SIG-M5 treated with dmso at 0.1 percent for 504 hours (cell line): Measurements from ENCODE around the gene PSMC3IP.

Experiments
- DNase-seq: peaks from one replicate; lab custom pipeline; 2025; ENCODE audit not compliant: unreplicated experiment; lab: John Stamatoyannopoulos, UW

PSMC3IP gene

DNA sequence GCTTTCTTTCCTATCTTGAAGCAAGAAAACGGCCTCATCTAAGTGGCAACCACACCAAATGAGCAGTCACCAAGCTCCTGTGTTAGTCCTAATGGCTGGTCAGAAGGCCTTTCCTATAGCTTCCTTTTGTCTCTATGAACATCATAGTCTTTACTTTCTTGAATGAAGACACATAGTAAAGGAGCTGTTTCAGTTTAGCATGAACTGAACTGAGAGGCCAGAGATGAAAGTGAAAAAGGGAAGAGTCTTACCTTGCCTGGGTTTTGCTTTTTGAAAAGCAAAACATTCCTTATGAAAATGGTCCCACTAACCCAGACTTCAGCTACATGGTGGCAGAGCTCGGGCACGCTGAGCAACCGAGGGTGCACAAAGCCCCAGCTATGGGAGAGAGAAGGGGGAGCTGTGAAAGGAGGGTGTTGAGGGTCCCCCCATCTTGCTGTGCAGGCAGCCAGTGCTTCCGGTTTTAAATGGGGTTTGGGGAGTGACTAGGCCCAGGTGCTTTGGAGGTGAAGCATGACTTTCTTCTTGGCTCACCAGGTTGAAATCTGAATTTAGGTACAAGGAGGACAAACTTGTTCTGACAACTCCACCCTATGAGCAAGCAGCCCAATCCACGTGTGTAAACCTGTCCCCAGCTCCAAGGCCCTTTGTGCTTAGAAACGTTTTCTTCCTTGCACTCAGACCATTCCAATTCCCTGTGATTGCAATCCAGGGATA is 9.1 kb upstream of the PSMC3IP start:
- no peak for DNase-seq

DNA sequence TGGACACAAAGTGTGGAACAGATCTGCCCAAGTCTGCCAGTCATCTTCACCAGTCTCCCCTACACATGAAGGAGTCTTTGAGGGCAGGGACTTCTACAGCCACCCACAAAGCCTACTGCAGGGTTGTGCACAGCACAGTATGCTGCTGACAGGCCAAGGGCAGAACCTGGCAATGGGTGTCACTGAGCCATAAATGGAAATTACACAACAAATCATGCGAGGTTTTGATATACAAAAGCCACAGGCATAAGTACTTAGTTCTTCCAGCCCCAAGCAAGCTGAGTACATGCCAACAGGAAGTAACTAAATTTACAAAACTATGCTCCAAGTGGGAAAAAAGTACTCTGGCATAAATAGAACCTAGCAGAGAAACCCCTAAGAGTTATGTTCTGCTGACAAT is 7.8 kb upstream of the PSMC3IP start:
- no peak for DNase-seq

DNA sequence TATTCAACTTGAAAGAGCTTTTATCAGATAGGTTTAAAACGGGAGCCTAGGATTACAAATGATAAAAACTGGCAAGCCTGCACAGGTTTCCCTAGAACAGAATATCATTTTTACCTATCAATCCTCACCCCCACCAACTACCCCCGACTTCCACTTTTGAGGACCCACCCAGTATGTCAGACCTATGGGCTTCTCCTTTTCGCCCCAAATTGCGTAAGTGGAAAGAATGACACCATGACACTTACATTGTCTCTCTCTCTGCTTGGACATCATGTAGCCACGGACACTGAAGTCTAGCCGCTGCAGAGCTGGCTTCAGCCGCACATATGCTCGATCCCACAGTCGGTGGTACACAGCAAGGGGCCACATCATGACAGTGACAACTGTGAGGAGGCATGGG is 7.4 kb upstream of the PSMC3IP start:
- DNase-seq, result peak; percentile 54

DNA sequence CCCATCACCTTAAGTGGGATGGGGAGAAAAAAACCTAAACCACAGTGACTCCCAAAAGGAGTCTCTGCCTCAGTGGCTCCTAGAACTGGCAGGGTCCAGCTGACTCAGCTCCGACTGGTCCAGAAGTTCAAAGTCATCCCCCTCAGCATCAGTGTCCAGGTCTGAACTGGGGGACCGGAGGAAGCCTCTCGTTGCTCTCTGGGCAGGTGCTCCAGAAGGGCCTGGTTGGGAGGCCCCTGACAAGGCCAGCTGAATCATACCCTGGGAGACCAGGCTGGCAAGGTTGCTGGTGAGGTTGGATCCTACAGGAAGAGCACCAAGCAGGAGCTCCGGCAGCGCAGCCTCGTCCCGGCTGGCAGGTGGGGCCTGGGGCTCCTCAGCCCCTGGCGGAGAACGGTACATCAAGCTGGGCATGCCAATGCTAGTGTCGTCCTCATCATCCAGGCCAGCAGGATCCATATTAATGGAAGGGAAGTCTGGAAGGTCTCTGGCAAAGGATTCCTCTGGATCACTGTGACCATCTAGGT is 4.3 kb upstream of the PSMC3IP start:
- DNase-seq, result no peak

DNA sequence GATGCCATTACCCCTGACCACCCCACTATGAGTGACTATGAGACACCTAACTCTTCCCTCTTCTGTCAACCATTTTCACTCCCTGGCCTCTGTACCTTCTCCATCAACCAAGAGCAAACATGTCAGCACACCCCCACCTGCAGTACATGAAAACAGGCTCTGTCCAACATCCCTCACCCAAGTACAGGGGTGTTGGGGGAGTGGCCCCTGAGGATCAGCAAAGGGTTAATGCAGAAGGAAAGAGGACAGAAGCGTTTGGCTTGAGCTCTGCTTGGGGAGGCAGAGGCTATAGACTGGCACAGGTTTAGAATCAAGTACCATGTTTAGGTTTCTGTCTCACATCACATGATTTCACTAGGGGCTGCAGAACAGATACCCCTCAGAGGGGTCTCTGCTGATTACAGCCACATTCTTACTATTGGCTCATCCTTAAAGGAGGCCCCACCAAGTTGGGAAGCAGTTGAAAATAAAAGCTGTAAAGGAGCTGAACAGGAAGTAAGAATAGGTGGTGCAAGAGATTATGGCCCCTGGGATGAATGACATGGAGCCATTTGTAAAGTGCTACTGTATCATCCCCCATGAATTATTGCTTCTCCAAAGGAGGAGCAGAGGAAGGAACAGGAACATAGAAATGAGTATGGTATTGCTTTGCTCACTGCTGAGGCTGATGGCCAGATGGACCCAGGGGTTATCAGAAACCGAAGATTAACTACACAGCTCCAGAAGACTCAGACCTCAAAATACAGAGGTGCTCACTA is 2.4 kb upstream of the PSMC3IP start:
- peak; percentile 45 for DNase-seq

DNA sequence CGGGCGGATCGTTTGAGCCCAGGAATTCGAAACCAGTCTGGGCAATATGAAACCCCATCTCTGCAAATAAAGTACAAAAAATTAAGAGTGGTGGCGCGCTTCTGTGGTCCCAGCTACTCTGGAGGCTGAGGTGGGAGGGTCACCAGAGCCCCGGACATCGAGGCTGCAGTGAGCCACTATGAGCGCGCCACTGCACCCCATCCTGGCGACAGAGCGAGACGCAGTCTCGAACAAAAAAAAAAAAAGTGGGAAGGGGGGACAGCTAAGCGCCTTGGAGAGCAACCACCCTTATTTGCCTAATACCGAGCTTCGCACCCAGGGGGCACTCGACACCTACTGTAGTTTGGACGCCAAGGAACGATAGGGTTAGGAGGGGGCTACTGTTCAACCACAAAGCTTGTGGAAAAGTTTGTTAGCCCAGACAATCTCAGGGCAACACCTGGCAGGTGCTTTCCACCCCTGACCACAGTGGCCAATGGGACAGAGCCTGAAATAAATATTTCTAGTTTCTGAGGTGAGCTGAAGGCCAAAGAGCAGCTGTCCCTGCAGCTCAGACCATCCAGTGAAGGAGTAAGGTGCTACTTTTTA is 847 bp upstream of the PSMC3IP start:
- peak; percentile 89 for DNase-seq

DNA sequence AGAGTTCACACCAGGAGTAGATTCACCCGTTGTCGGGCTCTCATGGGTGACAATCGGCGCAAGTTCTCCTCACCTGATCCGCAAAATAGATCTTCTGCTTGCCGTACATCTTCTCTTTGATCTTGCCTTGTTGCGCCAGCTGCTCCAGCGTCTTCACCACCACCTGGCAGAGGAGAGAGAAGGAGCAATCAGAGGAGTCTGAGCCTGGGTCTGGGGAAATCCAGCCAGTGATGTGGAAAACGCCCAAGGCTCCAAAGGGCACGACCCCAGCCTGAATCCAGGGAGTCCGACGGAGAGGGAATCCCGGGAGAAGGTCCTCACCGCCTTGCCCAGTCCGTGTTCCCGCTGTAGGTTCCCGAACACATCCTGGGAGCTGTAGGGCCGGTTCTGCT is 393 bp downstream of the PSMC3IP start:
- DNase-seq, result no peak

DNA sequence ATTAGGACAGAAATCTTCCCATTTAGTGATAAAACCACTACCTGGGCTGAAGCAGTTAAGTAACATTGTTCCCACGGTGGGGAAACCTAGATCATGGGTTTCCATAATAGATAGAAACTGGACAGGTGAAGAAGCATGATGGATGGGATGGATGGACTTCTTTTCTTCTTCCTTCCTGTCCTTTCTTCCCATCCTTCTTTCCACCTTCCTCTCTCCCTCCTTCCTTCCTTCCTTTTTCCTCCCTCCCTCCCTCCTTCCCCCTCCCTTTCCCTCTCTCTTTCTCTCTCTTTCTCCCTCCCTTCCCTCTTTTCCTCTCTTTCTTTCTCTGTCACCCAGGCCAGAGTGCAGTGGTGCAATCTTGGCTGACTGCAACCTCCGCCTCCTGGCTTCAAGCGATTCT is 3.1 kb downstream of the PSMC3IP start:
- DNase-seq, result no peak

DNA sequence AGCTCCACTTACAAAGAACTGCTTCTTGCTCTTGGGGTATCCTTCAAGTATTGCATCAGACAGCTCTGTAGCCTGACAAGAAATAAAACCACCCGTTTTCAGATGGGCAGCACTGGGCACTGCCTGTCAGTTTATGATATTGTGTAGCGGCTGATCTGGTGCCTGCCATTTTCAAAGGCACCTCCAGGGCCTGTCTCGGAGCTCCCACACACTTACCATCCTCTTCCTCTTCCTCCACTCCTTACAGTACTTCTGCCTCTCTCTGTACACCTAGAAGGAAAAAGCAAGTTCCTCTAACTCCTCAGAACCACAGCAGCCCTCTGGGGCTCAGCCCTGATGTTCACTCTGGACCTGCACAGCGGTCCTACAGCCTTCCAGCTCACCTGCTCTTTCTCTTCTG is 4.4 kb downstream of the PSMC3IP start:
- DNase-seq, result no peak

DNA sequence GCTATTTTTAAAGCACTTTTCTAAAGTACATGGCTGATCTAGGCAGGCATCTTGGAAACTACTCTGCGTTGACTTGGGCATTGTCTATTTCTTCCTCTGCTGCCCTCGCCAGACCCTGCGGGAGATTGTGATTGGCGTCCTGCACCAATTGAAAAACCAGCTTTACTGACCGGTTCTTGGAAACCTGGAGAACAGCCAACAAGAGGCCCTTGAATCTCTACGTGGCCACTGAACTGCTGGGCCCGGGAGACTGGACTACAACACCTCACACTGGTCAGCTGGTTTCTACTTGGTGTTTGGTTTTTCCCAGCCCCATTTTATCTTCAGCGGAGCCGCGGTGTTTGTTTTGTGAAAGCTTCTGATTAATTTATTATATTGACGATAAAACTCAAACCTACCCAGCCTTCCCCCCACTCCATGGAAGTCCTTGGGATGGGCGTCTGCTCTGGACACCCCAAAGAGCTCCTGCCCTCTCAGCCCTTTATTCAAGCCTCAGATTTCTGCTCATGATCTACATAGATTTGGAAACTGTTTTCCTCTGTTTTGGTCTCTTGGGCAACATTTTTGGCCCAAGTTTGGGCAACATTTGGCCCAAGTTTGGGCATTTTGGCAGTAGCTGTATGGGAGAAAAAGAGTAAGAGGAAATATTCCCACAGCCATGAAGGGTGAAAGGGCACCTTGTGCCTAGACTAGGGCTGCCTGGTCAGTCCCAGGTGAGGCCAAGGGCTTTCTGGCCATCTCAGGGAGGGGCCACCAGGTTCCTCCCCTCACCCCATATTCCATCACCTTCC is 5.9 kb downstream of the PSMC3IP start:
- no peak for DNase-seq

DNA sequence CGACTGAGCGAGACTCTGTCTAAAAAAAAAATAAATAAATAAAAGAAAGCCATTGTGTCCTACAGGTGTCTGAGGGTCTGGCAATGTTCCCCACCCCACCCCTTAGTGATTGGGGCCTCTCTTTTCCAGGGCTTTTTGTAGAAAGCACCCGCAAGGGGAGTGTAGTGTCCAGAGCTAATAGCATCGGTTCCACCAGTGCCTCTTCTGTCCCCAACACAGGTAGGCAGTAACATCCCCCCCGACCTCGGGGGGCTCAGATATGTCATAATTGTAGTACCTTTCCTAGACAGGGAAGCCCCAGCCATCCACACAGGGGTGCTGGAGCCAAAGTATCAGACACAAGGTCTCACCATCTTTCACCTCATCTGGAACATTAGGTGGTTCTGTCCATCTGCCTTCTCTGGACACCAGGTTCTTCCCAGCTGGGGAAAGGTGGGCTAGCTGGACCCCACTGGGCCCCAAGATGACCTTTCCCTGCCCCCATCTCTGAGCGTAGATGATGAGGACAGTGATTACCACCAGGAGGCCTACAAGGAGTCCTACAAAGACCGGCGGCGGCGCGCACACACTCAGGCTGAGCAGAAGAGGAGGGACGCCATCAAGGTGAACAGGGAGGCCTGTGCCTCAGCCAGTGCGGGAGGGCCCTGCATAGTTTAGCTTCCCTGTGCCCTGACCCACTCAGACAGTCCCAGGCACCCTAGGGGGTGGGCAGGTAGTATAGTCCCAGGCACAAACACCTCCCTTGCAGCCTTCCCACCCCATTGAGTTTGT is 9.0 kb downstream of the PSMC3IP start:
- DNase-seq, result no peak

DNA sequence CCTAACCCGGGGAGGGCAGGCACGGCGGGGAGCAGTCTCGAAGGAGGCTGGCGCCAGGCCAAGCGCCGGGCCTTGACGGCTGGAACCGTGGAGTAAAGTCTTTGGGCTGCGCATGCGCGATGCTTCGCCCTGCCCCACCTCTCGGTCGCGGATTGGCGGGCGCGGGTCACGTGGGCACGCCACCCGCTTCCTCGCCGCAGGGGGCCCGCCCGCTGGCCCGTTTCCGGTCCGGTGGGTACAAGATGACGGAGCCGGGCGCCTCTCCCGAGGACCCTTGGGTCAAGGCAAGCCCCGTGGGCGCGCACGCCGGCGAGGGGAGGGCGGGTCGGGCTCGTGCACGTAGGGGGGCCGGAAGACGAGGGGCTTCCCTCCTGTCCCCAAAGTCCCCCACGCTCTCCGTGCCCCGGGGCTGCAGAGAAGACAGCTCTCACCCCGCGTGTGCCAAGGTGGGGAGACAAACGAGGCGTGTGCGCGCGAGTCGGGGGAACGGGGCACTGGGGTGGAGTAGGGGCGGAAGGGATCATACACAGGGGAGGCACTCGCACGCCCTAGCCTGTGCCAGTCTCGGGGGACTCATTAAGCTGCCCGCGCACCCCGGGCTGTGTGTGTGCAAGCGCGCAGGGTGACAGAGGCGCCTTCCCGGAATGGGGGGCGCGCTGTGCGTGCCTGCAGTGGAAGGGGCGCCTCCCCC is 10.5 kb downstream of the PSMC3IP start, which contains the start of gene MLX:
TSS of gene MLX (plus strand) at position 218 of the 691 bp plus-strand sequence. CDS start at position 243, 25 bp downstream.
- DNase-seq, result peak; percentile 87

DNA sequence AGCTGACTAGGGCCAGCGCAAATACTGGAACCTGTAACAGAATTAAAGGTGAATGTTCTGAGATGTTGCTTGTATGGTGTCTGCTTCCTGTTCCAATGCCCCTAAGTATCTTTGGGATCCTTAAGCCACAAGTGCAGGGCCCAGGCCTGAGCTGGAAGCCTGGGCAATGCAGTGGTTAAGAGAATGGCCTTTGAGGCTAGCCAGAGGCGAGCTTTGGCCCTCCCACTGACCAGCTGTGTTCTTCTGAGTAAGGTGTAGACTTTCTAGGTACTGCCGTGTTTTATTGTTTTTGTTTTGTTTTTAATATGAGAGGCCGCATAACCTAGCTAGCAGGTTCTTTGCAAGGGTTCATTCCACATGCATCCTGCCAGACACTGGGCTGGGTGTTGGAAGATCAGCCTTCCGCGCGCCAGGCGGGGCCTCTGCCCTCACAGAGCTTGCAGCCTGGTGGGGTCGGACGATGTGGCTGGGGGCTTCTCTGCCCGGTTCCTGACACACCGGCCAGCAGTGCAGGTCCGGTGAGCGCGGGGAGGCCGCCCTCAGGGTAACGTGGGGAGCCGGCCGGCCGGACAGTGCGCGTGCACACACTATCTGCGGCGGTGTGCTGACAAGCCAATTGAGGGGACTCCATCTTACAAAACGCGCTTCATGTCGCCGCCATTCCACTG is 11.2 kb downstream of the PSMC3IP start:
- DNase-seq, result no peak

DNA sequence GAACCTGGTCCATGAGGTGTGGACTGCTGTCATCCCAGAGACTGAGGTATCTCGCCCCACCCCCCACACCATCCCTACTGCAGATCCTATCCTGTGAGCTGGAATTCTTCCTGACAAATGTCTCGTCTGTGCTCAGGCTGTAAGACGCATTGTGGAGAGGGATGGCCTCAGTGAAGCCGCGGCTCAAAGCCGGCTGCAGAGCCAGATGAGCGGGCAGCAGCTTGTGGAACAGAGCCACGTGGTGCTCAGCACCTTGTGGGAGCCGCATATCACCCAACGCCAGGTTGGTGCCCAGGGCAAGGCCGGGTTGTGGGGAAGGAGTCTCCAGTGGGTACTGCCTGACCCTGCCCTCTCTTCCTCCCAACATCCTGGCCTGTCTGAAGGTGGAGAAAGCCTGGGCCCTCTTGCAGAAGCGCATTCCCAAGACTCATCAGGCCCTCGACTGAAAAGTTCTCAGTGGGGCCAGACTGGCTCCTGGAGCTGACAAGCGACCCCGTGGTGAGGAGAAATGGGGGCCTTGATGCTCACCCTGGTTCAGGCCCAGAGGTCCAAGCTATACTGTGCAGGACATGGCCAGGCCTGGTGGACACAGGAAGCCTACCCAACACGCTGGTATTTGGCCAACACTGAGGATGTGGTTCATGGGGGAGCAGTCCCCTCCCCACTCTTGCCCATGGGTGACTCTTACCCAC is 11.9 kb downstream of the PSMC3IP start:
- DNase-seq, result no peak

DNA sequence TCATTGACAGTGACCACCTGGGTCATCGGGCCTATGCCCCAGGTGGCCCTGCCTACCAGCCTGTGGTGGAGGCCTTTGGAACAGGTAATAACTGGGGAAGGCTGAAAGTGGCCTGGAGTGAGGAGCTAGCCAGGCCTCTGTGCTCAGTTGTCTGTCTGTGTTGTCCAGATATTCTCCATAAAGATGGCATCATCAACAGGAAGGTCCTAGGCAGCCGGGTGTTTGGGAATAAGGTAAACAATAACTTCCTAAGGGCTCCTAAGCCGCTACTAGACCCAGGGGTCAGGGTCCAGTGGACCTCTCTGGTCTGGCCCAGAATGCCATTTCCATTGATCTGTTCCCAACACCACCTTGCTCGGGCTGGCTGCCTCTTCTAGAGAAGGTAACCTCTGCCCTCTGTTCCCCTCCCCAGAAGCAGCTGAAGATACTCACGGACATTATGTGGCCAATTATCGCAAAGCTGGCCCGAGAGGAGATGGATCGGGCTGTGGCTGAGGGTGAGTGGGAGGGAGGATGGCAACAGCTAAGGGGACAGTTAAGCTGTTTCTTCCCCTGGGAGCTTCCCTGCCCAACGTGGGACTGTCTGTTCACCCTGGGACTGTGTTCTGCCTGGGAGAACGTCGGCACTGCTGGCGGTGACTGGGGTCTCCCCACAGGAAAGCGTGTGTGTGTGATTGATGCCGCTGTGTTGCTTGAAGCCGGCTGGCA is 12.6 kb downstream of the PSMC3IP start:
- DNase-seq, result no peak

DNA sequence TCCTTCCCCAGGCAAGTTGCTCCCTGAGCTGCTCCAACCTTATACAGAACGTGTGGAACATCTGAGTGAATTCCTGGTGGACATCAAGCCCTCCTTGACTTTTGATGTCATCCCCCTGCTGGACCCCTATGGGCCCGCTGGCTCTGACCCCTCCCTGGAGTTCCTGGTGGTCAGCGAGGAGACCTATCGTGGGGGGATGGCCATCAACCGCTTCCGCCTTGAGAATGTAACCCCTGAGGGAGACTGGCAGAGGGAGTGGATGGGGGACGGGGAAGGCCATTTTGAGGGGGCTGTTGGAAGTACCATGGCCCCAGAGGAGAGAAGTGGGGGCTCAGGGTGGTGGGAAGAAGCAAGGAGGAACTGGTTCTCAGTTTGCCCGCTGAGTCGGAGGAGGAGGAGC is 13.6 kb downstream of the PSMC3IP start:
- DNase-seq, result no peak

DNA sequence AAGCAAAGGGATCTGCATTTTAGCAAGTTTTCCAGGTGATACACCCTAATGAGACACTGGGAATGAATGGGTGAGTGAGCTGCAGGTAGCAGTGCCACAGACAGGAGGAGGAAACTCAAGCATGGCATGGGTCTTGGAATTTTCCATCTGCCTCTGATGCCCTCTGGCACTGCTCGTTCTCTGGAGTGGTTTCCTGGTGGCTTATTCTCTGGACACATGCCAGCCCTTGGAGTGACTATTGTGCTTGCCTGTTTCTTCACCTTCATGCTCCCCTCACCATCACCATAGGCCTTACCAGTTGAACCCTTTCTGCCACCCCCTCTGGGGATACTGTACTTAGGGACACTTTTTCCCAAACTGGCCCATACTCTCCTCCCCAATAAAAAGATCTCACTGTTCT is 14.0 kb downstream of the PSMC3IP start:
- DNase-seq, result no peak

DNA sequence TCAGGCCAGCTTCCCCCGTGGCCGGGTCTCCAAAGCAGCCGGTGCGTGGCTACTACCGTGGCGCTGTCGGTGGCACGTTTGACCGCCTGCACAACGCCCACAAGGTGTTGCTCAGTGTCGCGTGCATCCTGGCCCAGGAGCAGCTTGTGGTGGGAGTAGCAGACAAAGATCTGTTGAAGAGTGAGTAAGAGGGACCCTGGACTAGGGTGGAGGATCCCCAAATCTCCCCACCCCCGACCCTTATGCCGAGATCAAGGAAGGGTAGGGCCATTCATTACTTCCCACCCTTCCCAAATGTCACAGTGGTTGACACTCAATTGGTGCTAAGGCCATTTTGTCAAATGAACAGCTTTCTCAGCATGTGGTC is 14.4 kb downstream of the PSMC3IP start:
- DNase-seq, result no peak
